ENCODE data around the gene ANKRD35.

DNA sequence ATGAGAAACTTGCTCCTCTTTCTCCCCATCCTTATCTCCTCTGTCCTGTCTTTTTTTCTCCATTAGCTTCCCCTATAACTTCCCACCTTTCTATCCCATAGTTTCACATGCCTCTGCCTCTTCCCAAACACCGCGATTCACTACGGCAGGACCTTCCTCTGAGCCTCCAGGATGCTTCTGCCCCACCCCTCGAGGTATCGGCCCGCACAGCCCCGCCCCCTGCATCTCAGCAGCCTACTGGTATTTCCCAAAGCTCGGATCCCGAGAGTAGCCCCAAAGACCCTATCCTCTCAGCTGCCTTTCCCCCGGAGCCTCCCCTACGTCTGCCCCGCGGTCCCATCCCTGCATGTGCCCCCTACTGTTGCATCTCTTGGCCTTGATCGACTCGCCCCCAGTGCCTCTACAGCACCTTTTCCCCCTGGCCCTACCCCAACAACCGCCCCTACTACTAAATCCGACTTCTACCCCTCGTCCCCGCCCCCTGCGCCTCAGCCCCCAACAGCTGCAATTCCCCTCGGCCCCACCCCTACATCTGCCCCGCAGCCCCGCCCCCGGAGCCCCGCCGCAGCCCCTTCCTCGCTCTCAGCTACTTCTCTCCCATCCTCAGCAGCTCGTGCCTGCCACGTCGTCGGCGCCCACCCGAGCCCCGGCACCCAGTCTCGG is 27.3 kb downstream of the ANKRD35 start:
- TF ChIP-seq ZNF274 (IDR thresholded peaks at IDR 0.05; ENCODE audit: low read depth, low read length) (no peak), SUZ12 (IDR thresholded peaks at IDR 0.05; ENCODE audit: extremely low read depth, insufficient read depth, insufficient read length) (no peak), YY1 (IDR thresholded peaks at IDR 0.05; ENCODE audit: insufficient read depth, insufficient read length) (no peak)
